ENCODE data around the gene SYNE1.

Gene SYNE1

DNA sequence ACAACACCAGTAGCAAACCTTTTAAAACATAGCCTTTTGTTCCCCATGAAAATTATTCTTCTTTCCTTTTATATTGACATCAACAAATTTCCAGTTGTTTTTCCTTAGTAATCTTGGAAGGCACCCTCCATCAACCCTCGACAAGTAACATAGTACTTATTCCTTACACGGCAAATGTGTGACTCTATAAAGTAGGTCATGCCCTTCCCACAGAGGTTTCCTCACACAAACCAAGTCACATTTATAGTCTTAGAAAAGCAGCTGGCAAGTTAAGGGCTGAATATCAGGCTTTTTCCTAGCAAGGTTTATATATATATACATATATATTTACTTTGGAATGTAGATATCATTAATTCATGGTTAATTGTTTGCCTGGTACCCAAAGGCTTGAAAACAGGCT is 371.5 kb downstream of the SYNE1 start:
- DNase-seq (ENCODE audit: extremely low spot score, insufficient read length, low read depth) = no peak
- no peak for FAIRE-seq

DNA sequence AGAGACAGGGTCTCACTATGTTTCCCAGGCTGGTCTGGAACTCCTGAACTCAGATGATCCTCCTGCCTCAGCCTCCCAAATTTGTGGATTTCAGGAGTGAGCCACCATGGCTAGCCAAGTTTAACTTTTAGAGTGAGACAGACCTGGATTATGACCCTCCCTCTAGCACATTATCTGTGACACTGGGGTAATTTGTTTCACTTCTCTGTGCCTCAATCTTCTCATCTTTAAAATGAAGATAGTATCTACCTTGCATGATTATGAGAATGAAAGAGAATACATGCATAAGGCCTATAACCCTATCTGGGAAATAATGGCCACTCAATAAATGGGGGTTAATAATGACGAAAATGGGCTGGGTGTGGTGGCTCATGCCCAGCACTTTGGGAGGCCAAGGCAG is 373.6 kb downstream of the SYNE1 start:
- FAIRE-seq (no peak), DNase-seq (ENCODE audit: extremely low spot score, insufficient read length, low read depth) (no peak)

DNA sequence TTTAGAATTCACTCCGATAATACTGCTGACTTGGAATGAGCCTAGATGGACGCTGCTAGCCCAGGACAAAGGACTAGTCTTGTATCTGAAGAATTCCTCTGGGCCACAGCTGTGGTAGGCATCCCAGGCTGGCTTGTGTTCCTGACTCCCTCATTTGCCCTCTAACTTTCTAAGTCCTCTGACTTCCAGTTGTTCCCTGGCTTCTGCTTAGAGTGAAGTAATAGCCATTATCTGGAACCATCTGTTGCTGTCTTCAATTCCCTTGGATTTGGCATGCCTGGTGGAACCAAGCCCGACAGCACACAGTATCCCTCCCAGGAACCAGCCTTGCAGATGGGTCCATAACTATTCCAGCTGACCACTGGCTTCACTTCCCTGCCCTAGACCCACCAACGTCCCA is 376.0 kb downstream of the SYNE1 start:
- no peak for FAIRE-seq
- DNase-seq (ENCODE audit: extremely low spot score, insufficient read length, low read depth) = no peak

GRCh38 chr6:152259234-152259633 is 377.9 kb downstream of the SYNE1 start:
- DNase-seq (ENCODE audit: extremely low spot score, insufficient read length, low read depth) = no peak
- no peak for FAIRE-seq

GRCh38 chr6:152257581-152257980 is 379.6 kb downstream of the SYNE1 start:
- no peak for DNase-seq (ENCODE audit: extremely low spot score, insufficient read length, low read depth)

DNA sequence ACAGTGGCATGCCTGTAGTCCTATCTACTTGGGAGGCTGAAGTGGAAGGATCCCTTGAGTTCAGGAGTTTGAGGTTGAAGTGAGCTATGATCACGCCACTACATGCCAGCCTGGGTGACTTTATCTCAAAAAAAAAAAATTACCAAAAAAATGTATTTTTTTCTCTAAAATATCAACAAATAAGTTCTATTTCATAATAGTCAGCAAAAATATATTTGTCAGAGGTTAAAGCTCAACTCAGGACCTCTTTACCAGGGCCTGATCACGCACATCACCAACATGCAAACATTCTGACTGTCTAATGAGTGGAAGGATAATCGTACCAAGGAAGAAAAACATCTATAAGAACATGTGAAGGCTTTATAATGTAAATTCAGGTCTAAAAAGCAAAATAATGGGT is 387.0 kb downstream of the SYNE1 start:
- no peak for FAIRE-seq
- no peak for DNase-seq (ENCODE audit: extremely low spot score, insufficient read length, low read depth)

More at GRCh38 chr6:152257581-152257980, 379.6 kb downstream of the SYNE1 start:
- no peak for FAIRE-seq

- FAIRE-seq = no peak
- DNase-seq (ENCODE audit: extremely low spot score, insufficient read length, low read depth) = no peak
These were observed 388.2 kb downstream of the SYNE1 start for GRCh38 chr6:152248980-152249379.

DNA sequence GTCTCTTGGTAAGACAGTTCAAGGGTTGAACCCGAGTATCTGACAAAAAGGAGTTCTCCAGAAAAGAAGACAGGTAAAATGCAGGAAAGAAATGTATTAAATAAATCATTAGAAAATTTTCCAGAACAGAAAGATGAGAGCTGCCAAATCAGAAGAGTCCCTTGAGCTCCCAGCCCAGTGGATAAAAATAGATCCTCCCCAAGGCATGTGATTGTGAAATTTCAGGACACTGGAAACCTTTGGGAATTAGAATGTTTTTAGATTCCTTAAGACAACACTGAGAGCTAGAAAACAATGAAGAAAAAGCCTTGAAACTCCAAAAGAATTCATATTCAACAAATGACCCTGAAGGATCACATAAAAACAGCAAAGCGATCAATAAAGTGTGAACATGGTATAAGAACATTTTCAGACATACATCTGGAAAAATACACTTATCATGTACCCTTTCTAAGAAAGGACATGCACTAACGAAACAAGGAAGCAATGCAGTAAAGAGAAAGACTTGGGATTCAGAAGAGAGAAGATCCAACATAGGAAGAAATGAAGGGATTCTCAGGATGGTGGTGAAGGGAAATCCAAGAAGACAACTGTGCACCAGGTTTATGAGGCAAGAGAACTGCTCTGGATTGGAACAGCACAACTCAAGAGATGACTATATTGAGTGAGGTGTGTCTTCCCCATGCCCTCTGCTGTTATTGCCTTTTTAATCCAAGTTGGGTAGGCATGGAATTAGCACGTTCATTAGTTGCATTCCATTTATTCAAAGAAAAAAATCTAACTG is 390.4 kb downstream of the SYNE1 start:
- no peak for FAIRE-seq

DNA sequence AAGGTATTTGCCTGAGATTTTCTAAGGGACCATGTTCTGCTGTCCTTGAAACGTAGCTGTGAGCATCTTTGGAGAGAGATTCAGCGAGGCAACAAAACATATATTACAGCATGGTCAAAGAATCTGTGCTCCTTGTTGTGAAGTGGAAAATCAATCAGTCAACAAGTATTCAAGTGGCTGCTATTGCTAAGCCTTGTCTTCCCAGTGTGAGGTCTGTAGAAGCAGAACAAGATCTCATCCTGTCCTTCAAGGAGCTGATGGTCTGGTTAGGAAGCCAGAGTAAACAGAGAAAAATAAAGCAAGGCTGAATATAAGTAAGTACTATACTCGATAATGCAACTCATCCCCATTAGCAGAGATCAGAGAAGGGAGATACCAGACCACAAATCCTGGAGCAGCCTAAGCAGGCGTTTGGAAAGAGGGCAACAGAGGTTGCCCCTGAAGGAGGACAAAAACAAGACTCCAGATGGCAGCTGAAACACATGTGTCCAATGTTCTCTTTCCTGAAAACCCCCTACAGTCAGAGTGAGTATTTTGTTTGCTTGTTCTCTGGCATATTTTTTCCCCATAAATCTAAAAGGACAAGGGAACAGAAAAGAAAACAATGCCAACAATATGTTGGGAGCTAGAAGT is 392.0 kb downstream of the SYNE1 start:
- DNase-seq (ENCODE audit: extremely low spot score, insufficient read length, low read depth) = no peak

More for the DNA sequence above, 390.4 kb downstream of the SYNE1 start:
- no peak for DNase-seq (ENCODE audit: extremely low spot score, insufficient read length, low read depth)

GRCh38 chr6:152241013-152241766 is 396.0 kb downstream of the SYNE1 start:
- FAIRE-seq = no peak
- no peak for DNase-seq (ENCODE audit: extremely low spot score, insufficient read length, low read depth)

More for the DNA sequence above, 392.0 kb downstream of the SYNE1 start:
- no peak for FAIRE-seq

GRCh38 chr6:152240436-152240835 is 396.7 kb downstream of the SYNE1 start:
- DNase-seq (ENCODE audit: extremely low spot score, insufficient read length, low read depth) (no peak), FAIRE-seq (no peak)

GRCh38 chr6:152236370-152237097 is 400.6 kb downstream of the SYNE1 start:
- FAIRE-seq (no peak), DNase-seq (ENCODE audit: extremely low spot score, insufficient read length, low read depth) (no peak)

DNA sequence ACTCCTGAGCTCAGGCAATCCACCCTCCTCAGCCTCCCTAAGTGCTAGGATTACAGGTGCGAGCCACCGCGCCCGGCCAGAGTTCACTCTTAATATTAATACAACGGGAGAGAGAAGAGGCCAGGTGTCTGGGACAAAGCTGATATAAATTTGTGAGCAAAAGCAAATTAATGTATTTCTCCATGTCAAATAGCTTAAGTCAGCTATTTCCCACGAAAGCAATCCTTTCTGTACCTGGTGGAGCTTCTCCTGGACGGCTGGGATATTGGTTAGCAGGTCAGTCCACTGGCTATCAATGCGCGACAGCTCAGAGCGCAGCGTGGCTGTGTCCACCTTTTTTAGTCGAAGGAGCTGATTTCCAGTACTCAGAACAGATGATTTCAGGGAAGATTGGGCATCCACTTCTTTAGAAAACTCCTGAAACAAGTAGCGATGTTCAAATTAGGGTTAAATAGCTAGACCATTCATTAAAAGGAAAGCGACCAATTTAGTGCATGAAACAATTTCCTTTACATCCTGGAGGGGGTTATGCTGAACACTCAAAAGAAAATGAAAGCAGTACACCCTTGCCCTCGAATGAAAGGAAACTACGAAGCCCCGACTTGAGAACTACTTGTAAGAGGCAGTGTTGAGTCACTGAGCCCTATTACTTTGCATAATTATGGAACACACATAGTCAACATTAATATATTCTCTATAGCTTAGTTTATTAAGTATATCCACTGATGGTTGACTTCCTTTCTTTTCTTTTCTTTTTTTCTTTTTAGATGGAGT is 403.4 kb downstream of the SYNE1 start:
- DNase-seq (ENCODE audit: extremely low spot score, insufficient read length, low read depth) = no peak
- FAIRE-seq = no peak

- no peak for DNase-seq (ENCODE audit: extremely low spot score, insufficient read length, low read depth)
- FAIRE-seq = no peak
These were observed 404.5 kb downstream of the SYNE1 start for GRCh38 chr6:152232501-152233151.

DNA sequence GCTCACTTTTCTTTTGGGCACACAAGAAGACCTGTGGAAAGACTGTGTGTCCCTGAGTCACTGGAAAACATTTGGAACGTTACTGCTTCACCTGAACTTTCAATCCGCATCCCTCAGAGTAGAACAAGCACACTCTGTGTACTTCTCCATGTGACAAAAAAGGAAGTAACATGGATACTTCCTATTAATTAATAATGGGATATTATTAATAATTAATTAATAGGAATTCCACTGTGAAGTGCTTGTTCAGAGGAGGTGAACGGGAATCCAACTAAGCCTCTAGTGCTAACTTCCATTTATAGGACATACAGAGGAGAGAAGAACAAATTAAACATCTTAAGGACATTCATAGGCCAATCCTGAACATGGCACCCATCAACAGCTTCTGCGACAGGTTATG is 407.8 kb downstream of the SYNE1 start:
- no peak for FAIRE-seq

DNA sequence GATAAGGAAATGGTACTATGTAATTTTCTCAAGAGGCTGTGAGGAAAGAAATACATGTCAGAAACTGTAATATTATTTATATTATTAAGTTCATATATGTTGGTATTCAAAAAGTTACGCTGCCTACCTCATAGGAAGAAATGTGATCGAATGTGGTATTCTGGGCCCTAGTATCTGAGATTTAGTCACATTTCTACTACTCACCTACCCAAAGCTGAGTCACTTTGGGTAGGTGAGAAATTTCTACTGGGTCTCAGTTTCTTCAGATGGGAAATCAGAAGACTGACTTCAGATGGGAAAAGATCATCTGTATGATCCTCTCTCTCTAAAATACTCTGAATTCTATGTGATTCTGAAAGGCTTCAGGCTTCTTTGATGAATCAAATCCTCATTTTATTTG is 411.0 kb downstream of the SYNE1 start:
- DNase-seq (ENCODE audit: extremely low spot score, insufficient read length, low read depth) (no peak), FAIRE-seq (no peak)

More for the DNA sequence above, 407.8 kb downstream of the SYNE1 start:
- DNase-seq (ENCODE audit: extremely low spot score, insufficient read length, low read depth) = no peak

GRCh38 chr6:152225241-152225934 is 411.8 kb downstream of the SYNE1 start:
- FAIRE-seq = no peak
- DNase-seq (ENCODE audit: extremely low spot score, insufficient read length, low read depth) = no peak

DNA sequence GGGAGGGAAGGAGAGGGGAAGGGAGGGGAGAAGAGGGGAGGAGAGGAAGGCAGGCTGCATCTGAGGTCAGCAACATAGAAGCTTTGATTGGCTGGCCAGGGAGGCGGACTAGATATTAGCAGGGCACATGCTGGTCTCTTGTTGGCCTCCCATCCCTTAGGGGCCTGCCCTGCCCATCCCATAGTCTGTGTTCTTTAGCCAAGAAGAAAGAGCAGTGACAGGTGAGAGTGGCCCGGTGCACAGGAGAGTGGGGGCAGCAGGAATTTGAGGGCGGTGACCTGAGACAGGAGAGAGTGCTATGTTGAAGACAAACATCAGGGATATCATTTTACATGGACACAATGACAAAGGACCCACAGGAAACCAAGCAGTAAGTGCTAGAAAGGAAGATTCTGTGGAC is 413.5 kb downstream of the SYNE1 start:
- DNase-seq (ENCODE audit: extremely low spot score, insufficient read length, low read depth) (no peak), FAIRE-seq (no peak)
